Fibroblast of lung (primary cell): Measurements from ENCODE around the gene GRIN2D.

Experiments
- CTCF ChIP-seq, 2 donors: IDR thresholded peaks in 1 of 2; conservative IDR thresholded peaks in 1 of 2; 1 replicate in 1 of 2; 2 replicates in 1 of 2; pipeline ENCODE4 v1.5.1; 2011 to 2012; ENCODE audit warnings: low read length in 2 of 2, control low read depth in 1 of 2, inconsistent platforms in 1 of 2, low read depth in 1 of 2, mild to moderate bottlenecking in 1 of 2
- EZH2 ChIP-seq: IDR thresholded peaks from 2 replicates; pipeline ENCODE4 v1.5.1; 2012; ENCODE audit warnings: low read length, control low read depth, mild to moderate bottlenecking; ENCODE audit errors: missing control alignments

DNA sequence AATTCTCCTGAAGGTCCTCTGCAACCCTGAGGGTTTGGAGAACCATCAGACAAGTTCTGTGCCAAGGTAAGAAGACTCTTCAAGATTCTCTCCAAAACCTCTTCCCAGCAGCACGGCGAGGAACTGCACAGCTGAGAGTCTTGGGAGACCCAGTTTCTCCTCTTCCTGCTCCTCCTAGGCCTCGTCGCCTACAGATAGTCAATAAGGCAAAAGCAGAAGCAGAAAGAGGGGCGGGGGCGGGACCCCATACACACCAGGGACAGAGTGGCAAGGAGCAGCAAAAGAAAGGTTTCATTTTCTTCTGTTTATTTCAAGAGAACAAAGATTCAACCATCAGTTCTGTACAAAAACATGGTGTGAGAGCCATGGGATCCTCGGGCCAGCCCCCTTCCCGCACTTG is 11.2 kb upstream of the GRIN2D start:
- no peak for TF ChIP-seq CTCF (conservative IDR thresholded peaks at IDR 0.05 in 1 of 2, IDR thresholded peaks at IDR 0.05 in 1 of 2; ENCODE audit: low read depth in 1 of 2, low read length in 2 of 2)
- no peak for TF ChIP-seq EZH2
